HuH-7 (cell line): ENCODE measurements around the gene VWA8.
"Not testable (repeated sequence)": the region's sequence is repeated elsewhere in the genome, so short reads cannot be mapped to it uniquely, and the experiment has no call there.

Source experiments
- DNase-seq: peaks from one replicate; pipeline ENCODE4 v3.0.0; 2011; ENCODE audit warnings: low spot score

The VWA8 gene

DNA sequence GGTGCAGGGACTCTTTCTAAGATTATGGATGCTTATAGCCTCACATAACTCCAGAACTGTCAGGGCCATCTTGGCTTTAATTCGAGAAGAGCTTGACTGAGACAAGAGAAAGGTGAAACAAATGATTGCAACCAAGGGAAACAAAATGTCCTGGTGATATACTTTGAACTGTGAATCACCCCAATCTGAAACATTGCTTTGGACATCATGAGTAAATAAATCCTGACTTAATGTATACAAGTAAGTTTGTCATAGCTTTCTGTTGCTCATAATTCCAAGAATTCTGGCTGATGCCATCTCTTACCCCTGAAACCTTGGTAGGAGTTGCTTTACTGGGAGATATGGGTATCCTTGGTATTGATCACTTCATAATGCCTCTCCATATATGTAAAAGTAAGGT, 5.8 kb upstream of the VWA8 start:
- no peak for DNase-seq

DNA sequence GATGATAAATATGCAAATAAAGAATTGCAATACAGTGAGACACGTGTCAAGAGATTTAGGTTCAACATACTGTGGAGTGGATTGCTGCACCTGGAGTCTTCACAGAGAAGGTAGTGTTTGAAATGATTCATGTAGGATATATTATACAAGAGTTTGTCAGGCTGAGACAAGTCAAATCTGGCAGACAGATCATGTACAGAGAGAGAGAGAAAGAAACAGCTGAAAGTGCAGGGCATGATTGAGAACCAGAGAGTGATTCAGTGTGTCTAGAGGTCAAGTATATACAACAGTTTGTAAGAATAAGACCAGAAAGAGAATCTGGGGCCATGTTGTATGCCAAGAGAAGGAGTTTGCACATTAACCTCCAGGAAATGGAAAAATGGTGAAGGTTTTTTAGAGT, 2.1 kb upstream of the VWA8 start:
- DNase-seq = no peak

DNA sequence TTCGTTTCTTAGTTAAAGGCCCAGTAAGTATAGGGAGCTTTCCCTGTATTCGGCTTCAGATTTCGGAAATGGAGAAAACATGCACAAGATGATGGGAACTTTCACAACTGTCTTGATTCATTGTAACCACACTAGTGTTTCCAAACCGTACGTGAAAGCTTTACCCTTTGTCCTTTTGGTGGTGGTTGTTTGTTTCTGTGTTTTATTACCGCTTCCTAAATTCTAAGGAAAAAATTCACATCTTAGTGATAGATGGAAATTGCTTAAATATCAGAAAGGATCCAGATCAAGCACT, 504 bp upstream of the VWA8 start:
- DNase-seq = no peak

DNA sequence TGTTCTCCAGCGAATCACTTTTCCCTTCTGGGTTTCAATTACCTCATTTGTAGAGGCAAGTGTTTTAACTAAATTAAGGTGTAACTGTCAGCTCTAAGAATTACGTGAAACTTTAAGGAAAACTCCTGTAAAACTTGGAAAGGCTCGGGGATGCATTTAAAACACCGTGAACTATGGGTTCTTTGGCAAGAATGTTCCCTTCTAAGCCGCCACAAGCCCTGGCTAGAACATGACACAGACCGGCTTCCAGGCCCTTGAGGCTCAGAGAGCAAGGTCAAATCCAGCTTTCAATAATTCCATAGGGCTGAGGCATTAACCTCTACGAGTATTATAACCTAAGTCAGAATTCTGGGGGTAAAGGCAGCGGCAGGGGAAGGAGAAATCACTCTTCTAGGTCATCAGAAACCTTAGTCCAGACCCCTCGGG, 685 bp downstream of the VWA8 start:
- no peak for DNase-seq

DNA sequence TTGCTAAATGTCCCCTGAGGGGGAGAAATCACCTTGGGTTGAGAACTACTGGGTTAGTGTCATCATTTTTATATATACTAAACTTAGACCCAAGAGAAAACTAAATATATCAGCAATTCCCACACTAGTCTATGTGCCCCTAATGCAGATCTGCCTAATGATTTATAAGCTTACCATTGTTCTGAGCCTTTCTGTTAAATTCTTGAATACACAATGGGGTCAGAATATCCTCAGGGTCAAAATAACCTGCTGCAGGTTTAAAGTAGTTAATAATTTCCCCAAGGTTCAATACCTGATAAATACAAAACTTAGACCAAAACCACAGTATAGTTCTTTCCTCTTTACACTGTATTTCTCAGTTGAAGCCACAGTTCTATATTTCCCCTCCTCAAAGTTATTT, 4.6 kb downstream of the VWA8 start:
- no peak for DNase-seq

DNA sequence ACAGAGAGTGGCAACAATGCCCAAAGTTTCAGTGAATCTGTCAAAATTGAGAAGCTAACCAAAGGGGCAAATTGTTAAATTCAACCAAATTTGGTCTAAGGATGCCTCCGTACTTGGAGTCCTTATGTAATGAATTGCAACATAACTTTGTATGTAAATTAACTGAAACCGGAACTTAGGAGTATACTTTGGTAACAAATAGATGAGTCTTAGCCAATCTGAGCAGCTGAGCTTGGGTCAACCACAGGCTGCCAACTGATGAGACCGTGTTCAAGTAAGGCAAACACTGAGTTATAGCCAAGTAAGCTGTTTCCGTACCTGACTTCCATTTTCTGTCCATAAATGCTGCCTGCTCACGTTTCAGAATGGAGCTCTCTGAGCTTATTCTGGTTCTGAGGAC, 5.3 kb downstream of the VWA8 start:
- no peak for DNase-seq

DNA sequence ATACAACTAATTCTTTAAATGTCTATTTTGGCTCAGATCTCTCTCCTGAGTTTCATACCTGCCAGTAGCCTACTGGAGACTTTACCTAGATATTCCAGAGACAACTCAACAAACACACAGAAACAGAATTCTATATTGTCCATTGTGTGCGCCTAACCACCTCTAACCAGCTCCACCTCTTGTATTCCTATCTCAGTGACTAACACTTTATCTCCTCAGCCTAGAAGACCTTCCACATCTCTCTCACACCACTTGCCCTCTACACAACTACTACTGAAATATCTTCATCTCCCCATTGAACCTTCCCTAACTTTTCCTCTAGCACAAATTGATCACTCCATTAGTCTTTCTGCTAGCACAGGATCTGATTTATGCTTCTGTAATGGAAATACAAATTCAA, 6.7 kb downstream of the VWA8 start:
- DNase-seq = no peak

DNA sequence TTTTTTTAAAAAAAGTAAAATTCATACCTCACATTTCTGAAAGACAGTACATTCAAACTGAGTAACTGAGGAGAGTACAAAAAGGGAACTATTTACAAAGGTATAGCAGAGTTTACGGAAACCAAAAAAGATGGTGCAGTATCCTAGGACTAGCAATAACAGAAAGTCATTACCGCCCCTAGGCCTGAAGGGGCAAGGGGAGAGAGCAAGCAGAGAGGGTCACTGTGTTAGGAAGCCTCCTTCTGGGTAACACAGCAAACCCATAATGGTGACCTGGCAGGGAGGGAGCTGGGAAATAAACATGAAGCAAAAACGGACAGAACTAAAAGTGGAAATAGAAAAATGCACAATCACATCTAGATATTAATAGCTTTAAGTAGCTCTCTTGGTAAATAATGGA, 8.2 kb downstream of the VWA8 start:
- DNase-seq = no peak

DNA sequence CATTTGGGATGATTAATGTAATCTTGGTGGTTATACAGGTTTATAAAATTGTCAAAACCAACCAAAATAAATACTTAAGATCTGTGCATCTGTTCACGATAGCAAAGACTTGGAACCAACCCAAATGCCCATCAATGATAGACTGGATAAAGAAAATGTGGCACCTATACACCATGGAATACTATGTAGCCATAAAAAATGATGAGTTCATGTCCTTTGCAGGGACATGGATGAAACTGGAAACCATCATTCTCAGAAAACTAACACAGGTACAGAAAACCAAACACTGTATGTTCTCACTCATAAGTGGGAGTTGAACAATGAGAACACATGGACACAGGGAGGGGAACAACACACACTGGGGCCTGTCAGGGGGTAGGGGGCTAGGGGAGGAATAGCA, 11.8 kb downstream of the VWA8 start:
- DNase-seq = not testable (repeated sequence)

DNA sequence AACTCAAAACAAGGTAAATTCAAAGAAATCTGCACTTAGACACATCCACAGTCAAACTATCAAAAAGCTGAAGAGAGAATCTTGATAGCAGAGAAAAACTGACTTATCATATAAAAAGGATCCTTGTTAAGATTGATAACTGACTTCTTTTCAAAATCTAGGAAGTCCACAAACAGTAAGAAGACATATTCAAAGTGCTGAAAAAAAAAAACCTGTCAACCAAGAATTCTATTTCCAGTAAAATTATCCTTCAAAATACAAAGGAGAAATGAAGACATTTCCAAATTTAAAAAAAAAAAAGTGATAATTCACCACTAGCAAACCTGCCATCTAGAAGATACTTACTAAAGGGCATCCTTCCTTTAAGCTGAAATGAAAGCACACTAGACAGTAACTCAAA, 15.0 kb downstream of the VWA8 start:
- DNase-seq = no peak

DNA sequence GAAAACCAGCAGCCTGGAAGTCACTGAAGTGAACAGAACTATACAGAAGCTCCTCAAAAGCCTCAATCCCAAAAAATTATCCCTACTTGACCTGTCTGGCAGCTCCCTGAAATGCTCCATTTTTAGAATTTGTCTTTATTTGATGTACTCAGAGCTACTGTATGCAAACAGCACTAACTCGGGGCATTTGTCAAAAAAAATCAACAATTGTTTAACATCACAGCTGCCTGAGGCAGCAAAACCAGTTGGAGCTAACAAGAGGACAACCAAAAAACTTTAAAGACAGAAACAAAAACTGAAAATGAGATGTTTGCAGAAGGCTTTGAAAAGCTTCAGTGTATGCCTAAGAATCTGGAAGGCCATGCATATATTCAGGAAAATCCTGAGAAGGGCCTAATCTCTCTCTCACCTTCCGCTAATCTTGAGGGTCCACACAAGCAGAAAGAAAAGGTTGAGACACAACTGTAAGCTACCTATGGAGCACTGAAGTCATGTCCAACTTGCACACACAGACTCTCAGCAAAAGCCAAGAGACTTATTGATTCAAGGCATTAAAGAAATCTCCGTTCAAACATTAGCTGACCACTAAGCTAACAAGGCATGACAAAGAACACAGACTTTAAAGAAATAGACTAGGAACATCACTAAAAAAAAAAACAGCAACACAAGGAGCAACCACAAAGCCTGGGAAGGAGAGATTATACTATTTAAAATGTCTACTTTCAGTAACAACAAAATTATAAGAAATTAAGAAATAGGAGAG, 16.1 kb downstream of the VWA8 start:
- DNase-seq = no peak

DNA sequence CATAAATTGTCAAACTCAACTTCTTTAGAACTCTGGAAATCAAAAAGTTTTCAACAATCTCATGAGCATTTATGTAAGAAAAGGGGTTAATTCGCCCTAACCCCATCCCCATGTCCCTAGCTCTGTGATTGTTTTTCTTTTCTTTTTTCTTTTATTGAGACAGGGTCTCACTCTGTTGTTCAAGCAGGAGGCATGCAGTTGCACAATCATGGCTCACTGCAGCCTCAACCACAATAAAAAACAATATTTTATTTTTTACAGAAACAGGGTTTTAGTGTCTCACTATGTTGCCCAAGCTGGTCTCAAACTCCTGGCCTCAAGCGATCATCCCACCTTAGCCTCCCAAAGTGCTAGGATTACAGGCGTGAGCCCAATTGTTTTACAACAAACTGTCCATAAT, 16.7 kb downstream of the VWA8 start:
- no peak for DNase-seq

DNA sequence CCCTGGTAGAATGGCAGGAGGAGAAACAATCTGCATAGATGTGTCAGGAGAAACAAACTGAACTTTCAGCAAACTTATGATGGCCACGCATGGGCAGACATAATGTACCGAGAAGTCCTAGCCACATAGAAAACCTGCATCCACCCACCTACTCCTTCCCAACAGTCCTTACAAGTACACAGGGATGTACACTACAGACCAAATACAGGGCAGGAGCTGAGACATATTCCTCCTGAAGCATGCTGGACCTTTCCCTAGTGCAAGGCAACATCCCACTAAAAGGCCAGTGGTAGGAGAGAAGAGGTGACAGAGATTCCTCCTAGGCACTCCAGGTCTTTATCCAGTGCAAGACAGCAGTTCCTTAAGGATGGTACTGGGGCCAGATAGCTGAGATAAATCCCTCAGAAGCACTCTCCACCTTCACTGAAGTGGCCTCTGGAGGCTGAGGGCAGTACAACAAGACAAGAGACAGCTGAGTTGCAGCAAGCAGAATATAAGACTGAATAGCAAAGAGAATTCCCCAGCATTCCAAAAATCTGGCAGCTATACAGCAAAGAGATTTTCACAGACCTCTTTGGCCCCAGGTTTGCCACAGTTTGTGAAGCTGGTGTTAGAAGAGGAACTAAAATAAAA, 18.3 kb downstream of the VWA8 start:
- DNase-seq = no peak

DNA sequence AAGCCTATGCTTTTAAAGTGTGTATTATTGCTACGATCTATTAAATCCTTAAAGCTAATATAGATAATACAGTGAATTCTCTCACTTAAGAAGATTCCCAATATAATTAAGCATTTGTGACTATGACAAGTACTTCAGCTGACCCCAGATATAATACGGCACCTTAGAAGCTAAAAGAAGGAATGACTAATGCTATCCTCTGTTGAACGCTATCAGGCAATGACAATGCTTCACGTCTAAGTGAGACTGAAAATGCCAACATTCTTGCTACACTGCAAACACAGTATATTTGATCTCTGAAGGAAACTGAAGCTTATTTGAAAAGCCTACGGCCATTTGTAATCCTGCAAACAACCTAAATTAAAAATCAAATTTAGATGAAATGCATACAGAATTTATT, 19.7 kb downstream of the VWA8 start:
- DNase-seq = no peak

DNA sequence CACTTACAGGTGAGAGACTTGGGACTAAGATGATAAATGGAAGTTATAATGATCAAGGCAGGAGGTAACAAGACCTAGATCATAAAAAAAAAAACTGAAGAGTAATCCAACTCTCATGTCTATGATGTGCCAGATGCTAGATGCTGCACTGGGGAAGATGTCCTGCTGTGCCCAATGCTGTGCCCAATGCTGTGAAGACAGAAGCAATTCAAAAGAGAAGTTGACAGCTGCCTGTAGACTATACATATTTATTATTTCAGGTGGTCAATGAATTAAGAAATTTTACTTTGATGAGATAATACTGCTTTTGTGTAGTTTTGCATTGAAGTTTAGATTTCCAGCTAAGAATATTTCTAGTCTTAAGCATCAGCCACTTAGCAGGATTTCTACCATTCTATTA, 21.5 kb downstream of the VWA8 start:
- DNase-seq = no peak

DNA sequence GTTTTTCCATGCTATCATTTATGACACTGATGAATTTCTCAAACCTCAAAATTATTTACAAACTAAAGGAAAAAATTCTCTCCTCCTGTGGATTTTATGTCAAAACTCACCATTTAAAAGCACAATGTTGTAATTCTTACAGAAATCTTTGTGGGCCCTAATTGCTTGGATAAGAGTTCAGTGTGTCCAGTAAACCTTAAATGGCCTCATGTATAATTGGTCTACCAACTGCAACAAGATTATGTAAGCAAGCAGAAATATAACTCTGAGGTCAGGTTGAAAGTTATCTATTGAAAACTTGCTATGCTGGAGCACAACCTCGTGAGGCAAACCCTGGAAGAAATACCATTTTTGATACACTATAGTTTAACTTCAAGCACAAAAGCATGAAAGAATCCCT, 22.0 kb downstream of the VWA8 start:
- DNase-seq = no peak

DNA sequence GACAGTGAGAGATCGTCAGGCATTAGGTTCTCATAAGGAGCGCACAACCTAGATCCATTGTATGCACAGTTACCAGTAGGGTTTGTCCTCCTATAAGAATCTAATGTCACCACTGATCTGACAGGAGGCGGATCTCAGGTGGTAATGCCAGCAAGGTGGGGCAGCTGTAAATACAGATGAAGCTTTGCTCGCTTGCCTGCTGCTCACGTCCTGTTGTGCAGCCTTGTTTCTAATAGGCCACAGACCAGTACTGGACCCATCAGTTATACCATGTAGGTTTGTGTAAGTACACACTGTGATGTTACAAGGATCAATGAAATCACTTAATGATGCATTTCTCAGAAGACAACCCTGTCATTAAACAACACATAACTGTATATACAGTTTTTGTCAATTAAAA, 23.5 kb downstream of the VWA8 start:
- DNase-seq = no peak

DNA sequence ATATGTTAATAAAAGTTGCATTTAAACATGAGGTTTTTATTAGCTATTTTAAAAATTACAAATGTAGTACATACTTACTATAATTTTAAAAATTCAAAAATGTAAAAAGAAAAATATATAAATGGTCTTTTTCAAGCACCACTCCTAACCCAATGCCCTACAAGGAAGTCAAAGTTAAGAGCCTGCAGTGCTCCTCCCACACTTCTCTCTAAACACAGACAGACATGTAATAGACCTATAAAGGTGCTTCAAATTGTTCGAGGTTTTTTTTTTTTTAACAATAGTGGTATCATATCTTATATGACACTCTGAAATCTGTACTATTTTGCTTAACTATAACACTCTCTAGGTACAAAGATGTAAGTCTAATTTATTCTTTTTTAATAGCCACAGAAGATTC, 25.4 kb downstream of the VWA8 start:
- no peak for DNase-seq

DNA sequence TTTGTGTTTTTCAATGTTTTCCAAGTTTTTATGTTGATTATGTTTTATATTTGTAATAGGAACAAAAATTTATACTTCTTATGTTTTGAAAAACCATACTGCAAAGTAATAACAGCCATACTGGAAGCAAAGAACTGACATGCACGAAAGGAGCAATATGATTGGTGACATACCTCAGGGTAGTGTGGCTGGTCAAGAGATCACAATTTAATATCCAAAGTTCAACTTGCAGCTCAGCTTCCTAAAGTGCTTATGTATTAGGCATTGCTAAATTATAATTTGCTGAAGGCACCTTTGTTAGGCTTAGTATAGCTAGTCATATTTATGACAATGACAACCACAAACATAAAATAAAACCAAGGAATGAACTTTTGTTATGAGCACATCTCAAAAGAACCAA, 25.9 kb downstream of the VWA8 start:
- DNase-seq = no peak

DNA sequence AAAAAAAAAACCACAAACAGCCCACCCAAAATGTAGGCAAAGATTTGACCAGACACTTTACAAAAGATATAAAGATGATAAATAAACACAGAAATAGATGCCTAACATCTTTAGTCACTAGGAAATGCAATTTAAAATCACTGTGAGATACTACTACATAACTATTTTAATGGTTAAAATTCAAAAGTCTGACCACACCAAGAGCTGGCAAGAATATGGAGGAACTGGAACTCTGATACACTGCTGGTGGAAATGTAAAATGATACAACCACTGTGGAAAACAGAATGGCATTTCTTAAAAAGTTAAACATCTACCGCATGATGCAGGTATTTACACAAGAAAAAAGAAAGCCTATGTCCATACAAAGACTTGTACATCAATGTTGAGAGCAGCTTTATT, 26.8 kb downstream of the VWA8 start:
- no peak for DNase-seq

DNA sequence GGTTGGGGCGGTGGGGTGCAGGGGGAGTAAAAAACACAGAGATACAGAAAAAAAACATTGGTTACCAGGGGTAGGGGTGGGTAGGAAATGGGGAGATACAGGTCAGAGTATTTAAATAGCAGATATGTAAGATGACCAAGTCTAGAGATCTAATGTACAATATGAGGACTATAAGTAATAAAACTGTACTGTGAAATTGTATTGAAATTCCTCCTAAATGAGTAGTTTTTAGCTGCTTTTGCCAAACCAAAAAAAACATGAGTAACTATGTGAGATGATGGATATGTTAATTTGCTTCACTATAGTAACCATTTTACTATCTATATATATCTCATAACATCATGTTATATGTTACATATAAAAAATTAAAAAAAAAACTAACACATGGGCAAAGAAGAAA, 29.6 kb downstream of the VWA8 start:
- DNase-seq = no peak

DNA sequence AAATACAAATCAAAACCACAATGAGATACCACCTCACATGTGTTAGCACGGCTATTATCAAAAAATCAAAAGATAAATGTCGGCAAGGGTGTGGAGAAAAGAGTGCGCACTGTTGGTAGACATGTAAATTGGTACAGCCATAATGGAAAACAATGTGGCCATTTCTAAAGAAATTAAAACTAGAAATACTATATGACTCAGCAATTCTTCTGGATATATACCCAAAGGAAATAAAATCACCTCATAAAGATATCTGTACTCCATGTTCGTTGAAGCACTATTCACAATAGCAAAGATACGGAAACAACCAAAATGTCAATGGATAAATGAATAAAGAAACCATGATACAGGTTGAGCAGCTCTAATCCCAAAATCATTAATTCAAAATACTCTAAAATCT, 30.8 kb downstream of the VWA8 start:
- DNase-seq = no peak

DNA sequence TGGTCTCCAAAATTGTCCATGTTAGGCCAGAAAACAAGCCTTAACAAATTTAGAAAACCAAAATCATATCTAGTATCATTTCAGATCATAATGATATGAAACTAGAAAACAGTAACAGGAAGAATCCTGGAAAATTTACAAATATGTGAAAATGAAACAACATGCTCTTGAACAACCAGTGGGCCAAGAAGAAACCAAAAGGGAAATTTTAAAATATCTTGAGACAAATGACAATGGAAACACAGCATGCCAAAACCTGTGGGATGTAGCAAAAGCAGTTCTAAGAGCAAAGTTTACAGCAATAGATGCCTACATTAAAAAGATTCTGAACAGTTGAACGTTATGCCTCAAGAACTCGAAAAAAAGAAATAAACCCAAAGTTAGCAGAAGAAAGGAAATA, 32.6 kb downstream of the VWA8 start:
- no peak for DNase-seq

DNA sequence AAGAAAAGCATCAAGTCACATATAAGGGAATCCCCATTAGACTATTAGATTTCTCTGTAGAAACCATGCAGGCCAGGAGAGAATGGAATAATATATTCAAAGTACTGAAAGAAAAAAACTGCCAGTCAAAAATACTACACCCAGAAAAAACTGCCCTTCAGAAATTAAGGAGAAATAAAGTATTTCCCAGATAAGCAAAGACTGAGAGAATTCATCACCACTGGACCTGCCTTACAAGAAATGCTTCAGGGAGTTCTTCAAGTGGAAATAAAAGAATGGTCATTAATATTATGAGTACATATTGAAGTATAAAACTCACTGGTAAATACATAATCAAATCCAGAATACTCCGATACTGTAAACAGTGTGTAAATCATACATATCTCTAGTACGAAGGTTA, 35.9 kb downstream of the VWA8 start:
- DNase-seq = no peak
